Transverse colon (tissue), 4 donors: Measurements from ENCODE around the gene TMEM74B. TPM values are rescaled to one million over a fixed set of nuclear protein-coding genes. Genes with fewer than 3 reads are reported as not detected.

ENCODE experiments used
- DNase-seq: peaks from one replicate; pipeline ENCODE4 v3.0.0-alpha.2; 2019
- H3K27ac ChIP-seq, 4 donors: fragments of 200-600 bp; sonication (generic); 2 replicates each; pipeline ENCODE4 v1.5.1; 2016 to 2018; ENCODE audit warnings: inconsistent platforms in 4 of 4
- H3K27me3 ChIP-seq: fragments of 200-600 bp; sonication (generic); 2 replicates; pipeline ENCODE4 v1.5.1; 2017; ENCODE audit warnings: inconsistent platforms
- H3K36me3 ChIP-seq, 4 donors: fragments of 200-600 bp; sonication (generic); 2 replicates each; pipeline ENCODE4 v1.5.1; 2017 to 2019; ENCODE audit warnings: inconsistent platforms in 4 of 4
- H3K4me1 ChIP-seq, 4 donors: fragments of 200-600 bp; sonication (generic); 2 replicates each; pipeline ENCODE4 v1.5.1; 2017 to 2020; ENCODE audit warnings: inconsistent platforms in 4 of 4
- H3K4me3 ChIP-seq, 4 donors: fragments of 200-600 bp; sonication (generic); 1 replicate in 1 of 4; 2 replicates in 3 of 4; pipeline versions ENCODE4 v1.5.1 to v1.6.1; 2017 to 2019; ENCODE audit warnings: inconsistent platforms in 4 of 4
- H3K9me3 ChIP-seq, 2 donors: fragments of 200-600 bp; sonication (generic); 2 replicates each; pipeline ENCODE4 v1.5.1; 2017 to 2019; ENCODE audit warnings: inconsistent platforms in 2 of 2
- EP300 ChIP-seq: sonication (generic); formaldehyde crosslinking; IDR thresholded peaks from one replicate; pipeline ENCODE4 v1.6.1; 2017; ENCODE audit warnings: antibody characterized with exemption, low read depth
- POLR2A ChIP-seq: fragments of 450-650 bp; IDR thresholded peaks from one replicate; pipeline ENCODE4 v1.6.1; 2016; ENCODE audit warnings: antibody characterized with exemption, mild to moderate bottlenecking, moderate library complexity
- POLR2AphosphoS5 ChIP-seq, 3 donors: sonication (generic); formaldehyde crosslinking; IDR thresholded peaks; one replicate each; pipeline ENCODE4 v1.6.1; 2016; ENCODE audit warnings: antibody characterized with exemption in 3 of 3
- WGBS, 2 donors: methylation state at CpG; one replicate each; pipeline ENCODE4 v1.1.5; 2018; ENCODE audit warnings: low coverage in 1 of 2; 5-methylcytosine and 5-hydroxymethylcytosine counted together
- in situ Hi-C, 4 donors: fragments of 200-750 bp; cut with MboI; loops; one replicate each; pipeline versions ENCODE4 v1.15.0 to v1.15.1; 2017; ENCODE audit warnings: low sequenced_read_pairs in 3 of 4, low pct_ligation_motif_present in 1 of 4, low pct_unique_long_range_greater_than_20kb in 1 of 4
- intact Hi-C: fragments of 100-400 bp; cut with DNase I; formaldehyde crosslinking; loops from one replicate; pipeline ENCODE4 v1.15.1; 2023; ENCODE audit warnings: low total_unique reads
- total RNA-seq, 4 donors: library from RNA; depleted of rRNA; stranded (reverse); fragments of >200 nt; gene quantifications; one replicate each; pipeline ENCODE4 v1.1.0, GENCODE V29; 2016
- TF ChIP-seq, protein P1 (sequence below), 5 experiments: fragments of 200-600 bp in 3 of 5; fragments of 450-650 bp in 2 of 5; sonication (generic) in 3 of 5; IDR thresholded peaks; 1 replicate in 2 of 5; 2 replicates in 3 of 5; pipeline ENCODE4 v1.5.1; 2016 to 2017; ENCODE audit warnings: antibody characterized with exemption in 5 of 5, inconsistent platforms in 3 of 5, mild to moderate bottlenecking in 2 of 5, moderate library complexity in 1 of 5

TMEM74B gene
- total RNA-seq, 4 donors from 2014 or later = 0.96 to 10.5 (median 4.0) TPM; not detected in 1

DNA sequence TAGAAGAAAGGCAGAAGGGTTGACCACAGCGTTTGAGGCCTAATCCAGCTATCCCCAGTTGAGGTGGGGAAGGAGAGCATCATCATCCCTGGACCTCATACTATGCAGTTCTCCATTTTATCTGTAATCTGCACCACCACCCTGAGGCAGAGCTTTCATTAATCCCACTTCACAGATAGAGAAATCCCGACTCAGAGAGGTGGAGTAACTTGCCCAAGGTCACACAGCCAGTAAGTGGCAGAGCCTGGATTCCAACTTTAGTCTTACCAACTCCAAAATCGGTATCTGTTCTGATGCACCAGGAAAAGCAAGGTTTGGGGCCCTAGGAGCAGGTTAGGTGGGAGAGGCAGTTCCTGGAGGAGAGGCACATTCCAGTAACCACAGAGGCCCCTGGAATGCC is 6.7 kb downstream of the TMEM74B start:
- TF ChIP-seq POLR2A = no peak
- no peak overlapping the region for H3K4me3 ChIP-seq
- no peaks in the 10 kb centered on the region for H3K36me3 ChIP-seq
- intact Hi-C loops = no loop called here
- DNase-seq = no peak
- 96 to 100% methylated on average over 1 to 3 of the region's 3 CpGs for WGBS, 2 donors
- no peaks in the 10 kb centered on the region for H3K9me3 ChIP-seq
- no peak overlapping the region for H3K27ac ChIP-seq
- no peaks in the 10 kb centered on the region for H3K4me1 ChIP-seq
- in situ Hi-C loops = no loop called here
- no peaks in the 10 kb centered on the region for H3K27me3 ChIP-seq

DNA sequence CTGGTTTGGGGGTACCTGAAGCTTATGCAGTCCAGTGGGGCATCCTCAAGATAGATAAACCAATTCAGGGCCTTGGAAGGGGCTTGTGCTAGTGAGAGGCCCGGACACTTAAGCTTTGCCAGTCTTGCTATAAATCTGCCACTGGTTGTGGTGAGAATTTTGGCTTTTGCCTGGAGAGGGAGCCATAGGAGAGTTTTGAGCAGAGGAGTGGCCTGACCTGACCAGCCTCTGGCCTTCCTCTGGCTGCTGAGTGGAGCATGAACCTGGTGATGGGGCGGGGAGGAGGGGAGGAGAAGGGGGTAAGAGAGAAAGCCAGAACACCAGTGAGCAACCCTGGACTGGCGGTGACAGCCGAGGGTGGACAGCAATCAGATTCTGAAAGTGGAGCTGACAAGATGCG is 7.1 kb downstream of the TMEM74B start:
- Histone ChIP-seq H3K4me3 (no peak overlapping the region), H3K4me1 (no peaks in the 10 kb centered on the region), H3K9me3 (no peaks in the 10 kb centered on the region), H3K27me3 (no peaks in the 10 kb centered on the region), H3K27ac (no peak overlapping the region), H3K36me3 (no peaks in the 10 kb centered on the region)
- WGBS, 2 donors = 91 to 100% methylated on average over 1 to 5 of the region's 5 CpGs
- TF ChIP-seq, protein P1, sequence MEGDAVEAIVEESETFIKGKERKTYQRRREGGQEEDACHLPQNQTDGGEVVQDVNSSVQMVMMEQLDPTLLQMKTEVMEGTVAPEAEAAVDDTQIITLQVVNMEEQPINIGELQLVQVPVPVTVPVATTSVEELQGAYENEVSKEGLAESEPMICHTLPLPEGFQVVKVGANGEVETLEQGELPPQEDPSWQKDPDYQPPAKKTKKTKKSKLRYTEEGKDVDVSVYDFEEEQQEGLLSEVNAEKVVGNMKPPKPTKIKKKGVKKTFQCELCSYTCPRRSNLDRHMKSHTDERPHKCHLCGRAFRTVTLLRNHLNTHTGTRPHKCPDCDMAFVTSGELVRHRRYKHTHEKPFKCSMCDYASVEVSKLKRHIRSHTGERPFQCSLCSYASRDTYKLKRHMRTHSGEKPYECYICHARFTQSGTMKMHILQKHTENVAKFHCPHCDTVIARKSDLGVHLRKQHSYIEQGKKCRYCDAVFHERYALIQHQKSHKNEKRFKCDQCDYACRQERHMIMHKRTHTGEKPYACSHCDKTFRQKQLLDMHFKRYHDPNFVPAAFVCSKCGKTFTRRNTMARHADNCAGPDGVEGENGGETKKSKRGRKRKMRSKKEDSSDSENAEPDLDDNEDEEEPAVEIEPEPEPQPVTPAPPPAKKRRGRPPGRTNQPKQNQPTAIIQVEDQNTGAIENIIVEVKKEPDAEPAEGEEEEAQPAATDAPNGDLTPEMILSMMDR (IDR thresholded peaks at IDR 0.05) = no peak
- TF ChIP-seq EP300 (no peak), POLR2A (no peak), POLR2AphosphoS5 (IDR thresholded peaks at IDR 0.05) (no peak)
- DNase-seq = no peak
- intact Hi-C loops (no loop called here), in situ Hi-C loops (no loop called here)

DNA sequence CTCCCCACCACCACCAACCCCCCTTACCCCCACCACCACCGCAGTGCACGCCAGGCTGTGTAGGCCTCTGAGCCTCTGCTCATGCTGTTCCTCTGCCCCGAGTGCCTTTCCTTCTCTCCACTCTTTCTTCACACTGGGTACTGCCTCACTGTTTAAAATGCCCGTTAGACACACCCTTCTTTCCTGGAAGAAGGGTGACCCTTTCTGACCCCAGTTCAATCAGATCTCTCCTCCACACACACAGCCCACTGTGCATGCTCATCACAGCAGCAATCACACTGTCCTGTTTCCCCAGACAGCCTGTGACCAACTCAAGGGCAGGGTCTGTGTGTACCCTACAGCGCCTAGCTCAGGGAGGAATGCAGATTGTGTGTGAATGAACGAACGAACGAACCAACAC is 10.0 kb downstream of the TMEM74B start:
- Histone ChIP-seq H3K4me1 (no peaks in the 10 kb centered on the region), H3K4me3 (no peak overlapping the region), H3K27me3 (no peaks in the 10 kb centered on the region), H3K27ac (no peak overlapping the region), H3K9me3 (no peaks in the 10 kb centered on the region), H3K36me3 (peaks cover 0 to 7% (median 0%) of the 10 kb centered on the region in 4 donors)
- in situ Hi-C loops = no loop called here
- no peak for TF ChIP-seq POLR2AphosphoS5 (IDR thresholded peaks at IDR 0.05)
- TF ChIP-seq, protein P1 (IDR thresholded peaks at IDR 0.05) = no peak
- TF ChIP-seq POLR2A = no peak
- TF ChIP-seq EP300 = no peak
- no peak for DNase-seq
- intact Hi-C loops = no loop called here
- 88 to 92% methylated on average over 4 to 8 of the region's 8 CpGs for WGBS, 2 donors

DNA sequence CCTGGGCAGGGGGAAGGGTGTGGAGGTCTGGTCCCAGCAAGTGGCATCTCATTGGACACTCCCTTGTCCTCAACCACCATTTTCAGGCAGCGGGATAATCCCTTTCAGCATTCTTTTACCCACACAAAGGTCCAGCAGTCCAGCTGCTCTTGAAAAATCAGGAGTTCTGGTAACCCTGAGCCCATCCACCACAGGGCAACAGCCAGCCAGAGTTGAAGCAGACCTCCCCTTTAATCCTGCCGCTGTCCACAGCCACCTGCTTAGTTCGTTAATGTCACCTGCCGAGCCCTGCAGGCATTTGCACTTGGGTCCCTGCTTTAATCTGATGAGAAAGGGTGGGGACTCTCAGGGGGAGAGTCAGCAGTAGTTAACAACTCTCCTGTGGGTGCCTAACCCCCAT is 11.1 kb downstream of the TMEM74B start:
- no peaks in the 10 kb centered on the region for H3K9me3 ChIP-seq
- H3K4me1 ChIP-seq = no peaks in the 10 kb centered on the region
- intact Hi-C loops (no loop called here), in situ Hi-C loops (no loop called here)
- no peaks in the 10 kb centered on the region for H3K27me3 ChIP-seq
- 92 to 100% methylated on average over 1 to 4 of the region's 4 CpGs for WGBS, 2 donors
- no peak for DNase-seq
- TF ChIP-seq EP300 (no peak), POLR2A (no peak)
- peaks cover 0 to 16% (median 3%) of the 10 kb centered on the region in 4 donors for H3K36me3 ChIP-seq
- no peak overlapping the region for H3K4me3 ChIP-seq
- H3K27ac ChIP-seq = no peak overlapping the region

DNA sequence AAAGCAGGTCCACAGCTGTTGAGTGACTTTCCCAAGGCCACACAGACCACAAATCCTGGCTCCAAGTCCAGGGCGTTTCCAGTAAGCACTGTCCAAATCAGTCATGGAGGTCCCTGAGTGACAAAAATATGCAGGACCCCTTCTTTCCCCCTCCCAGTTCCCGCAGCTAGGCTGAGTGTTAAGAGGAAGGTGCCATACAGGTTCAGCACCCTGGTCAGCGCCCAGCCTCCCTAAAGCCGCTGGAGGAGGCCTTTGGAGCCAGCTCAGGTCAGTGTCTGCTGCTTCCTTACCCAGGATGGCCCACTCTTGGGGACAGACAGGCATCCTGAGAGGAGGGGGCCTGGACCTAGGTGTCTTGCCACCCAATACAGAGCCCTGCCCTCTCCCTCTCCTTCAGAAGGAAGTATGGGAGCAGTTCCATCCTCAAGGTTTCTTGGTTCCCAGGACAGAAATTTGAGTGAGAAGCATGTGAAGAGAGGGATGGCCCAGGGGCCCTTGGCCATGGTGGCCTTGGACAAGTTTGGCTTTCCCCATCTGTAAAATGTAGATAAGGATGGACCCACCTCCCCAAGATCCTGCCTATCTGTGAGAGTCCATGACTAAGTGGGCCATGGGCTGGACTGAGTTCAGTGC is 13.2 kb downstream of the TMEM74B start:
- H3K27ac ChIP-seq = no peak overlapping the region
- intact Hi-C loops (no loop called here), in situ Hi-C loops (no loop called here)
- H3K27me3 ChIP-seq = no peaks in the 10 kb centered on the region
- H3K4me1 ChIP-seq = no peaks in the 10 kb centered on the region
- WGBS, 2 donors = 59% methylated on average over 4 of the region's 4 CpGs; no CpG with 5 or more reads in 1 of the 2 donors
- peaks cover 0 to 35% (median 5%) of the 10 kb centered on the region in 4 donors for H3K36me3 ChIP-seq
- TF ChIP-seq, protein P1 (IDR thresholded peaks at IDR 0.05) = no peak
- TF ChIP-seq POLR2AphosphoS5 (IDR thresholded peaks at IDR 0.05) = no peak
- TF ChIP-seq POLR2A = no peak
- no peak for TF ChIP-seq EP300
- no peaks in the 10 kb centered on the region for H3K9me3 ChIP-seq
- no peak overlapping the region for H3K4me3 ChIP-seq
- DNase-seq = no peak
